ENCODE results near the gene CXCL16. TPM values are rescaled to one million over a fixed set of nuclear protein-coding genes. Genes with fewer than 3 reads are reported as not detected.

Gene CXCL16
- total RNA-seq, 1 experiment from 2014 or later, result 4.5 TPM

GRCh38 chr17:4708436-4708835, 31.3 kb downstream of the CXCL16 start:
- Mint-ChIP-seq H3K27ac (no peak overlapping the region), H3K4me1 (peaks cover 33 to 43% of the 10 kb centered on the region in 2 experiments), H3K9me3 (peaks cover 0 to 4% of the 10 kb centered on the region in 2 experiments; a peak in 3 of 5 replicates), H3K27me3 (ENCODE audit: low read depth) (peaks cover 6% of the 10 kb centered on the region), H3K36me3 (ENCODE audit: insufficient read depth in 1 of 3, low read depth in 3 of 3) (peaks cover 0 to 9% (median 9%) of the 10 kb centered on the region in 3 experiments; a peak in 4 of 7 replicates), H3K4me3 (peak overlapping the region in 1 of 2 experiments; percentile 31; a peak in 2 of 5 replicates)
- peaks cover 16% of the 10 kb centered on the region for H3K23me2 ChIP-seq (ENCODE audit: insufficient read length, low read depth, low read length, poor library complexity, severe bottlenecking)
- peak; percentile 74 for DNase-seq
- no peak overlapping the region for H4K5ac ChIP-seq (ENCODE audit: insufficient read length, low read depth, low read length)
- H2BK120ac ChIP-seq (ENCODE audit: low read depth, low read length, poor library complexity, severe bottlenecking), result no peak overlapping the region
- no peak overlapping the region for H3K56ac ChIP-seq (ENCODE audit: insufficient read length, low read depth, low read length)
- H3K18ac ChIP-seq (ENCODE audit: insufficient read length, low read depth, low read length), result no peak overlapping the region
- no peak overlapping the region for H2AK5ac ChIP-seq (ENCODE audit: insufficient read length, low read length)
- no peak overlapping the region for H2AFZ ChIP-seq (ENCODE audit: low read length)
- no peak overlapping the region for H2BK15ac ChIP-seq (ENCODE audit: low read depth, low read length)
- H3K4me2 ChIP-seq (ENCODE audit: insufficient read depth, insufficient read length, low read length), result no peak overlapping the region
- H3K4me1 ChIP-seq (ENCODE audit: insufficient read depth, low read length), result no peaks in the 10 kb centered on the region; the same call in 1 of the 2 replicates
- no peak overlapping the region for H3T11ph ChIP-seq (ENCODE audit: low read length)
- no peaks in the 10 kb centered on the region for H4K20me1 ChIP-seq (ENCODE audit: control insufficient read depth, insufficient read depth, insufficient read length)
- no peaks in the 10 kb centered on the region for H3K79me1 ChIP-seq (ENCODE audit: insufficient read depth, low read depth, low read length, poor library complexity, severe bottlenecking)
- no peak overlapping the region for H2BK20ac ChIP-seq (ENCODE audit: low read depth, low read length, poor library complexity, severe bottlenecking)
- no peak overlapping the region for H2BK12ac ChIP-seq (ENCODE audit: insufficient read length, low read depth, low read length)
- no peak overlapping the region for H3K14ac ChIP-seq (ENCODE audit: insufficient read depth, low read length)
- no peak overlapping the region for H4K8ac ChIP-seq (replicated peaks; ENCODE audit: insufficient read length, low read depth, low read length)
- H4K91ac ChIP-seq (ENCODE audit: insufficient read length, low read depth, low read length), result no peak overlapping the region
- no peaks in the 10 kb centered on the region for H3K9me3 ChIP-seq (ENCODE audit: control insufficient read depth, low read depth, low read length)
- H3K23ac ChIP-seq (ENCODE audit: insufficient read length, low read depth, low read length), result no peak overlapping the region
- no peak overlapping the region for H3K4ac ChIP-seq (ENCODE audit: low read depth, low read length)
- no peak overlapping the region for H3K27ac ChIP-seq (ENCODE audit: insufficient read length, low read depth, low read length)
- no peaks in the 10 kb centered on the region for H3K27me3 ChIP-seq (ENCODE audit: insufficient read depth, low read length)
- no peak overlapping the region for H3K9ac ChIP-seq (ENCODE audit: extremely low read depth, insufficient read length, low read length)
- H2BK5ac ChIP-seq (ENCODE audit: insufficient read length, low read length), result no peak overlapping the region
- peaks cover 2% of the 10 kb centered on the region; the same call in 1 of the 2 replicates for H3K79me2 ChIP-seq (ENCODE audit: insufficient read depth, low read length)
- TF ChIP-seq CTCF (conservative IDR thresholded peaks at IDR 0.05), result no peak
- WGBS (ENCODE audit: extremely low coverage, insufficient read length, low lambda C conversion rate), result no CpG with 5 or more reads among the region's 8 CpGs

All from H9 (cell line).